Tongue (tissue), 2 donors: ENCODE measurements around the gene RASSF8. TPM values are rescaled to one million over a fixed set of nuclear protein-coding genes. Genes with fewer than 3 reads are reported as not detected.
"Not testable (repeated sequence)": the region's sequence is repeated elsewhere in the genome, so short reads cannot be mapped to it uniquely, and the experiment has no call there.

Source experiments
- DNase-seq: peaks from one replicate; pipeline ENCODE4 v3.0.0-alpha.2; 2015
- total RNA-seq: library from RNA; depleted of rRNA; stranded (reverse); fragments of >200 nt; gene quantifications from one replicate; pipeline ENCODE4 v1.2.3, GENCODE V29; 2014

The RASSF8 gene
- total RNA-seq, 1 donor from 2014 or later: 51.0 TPM

DNA sequence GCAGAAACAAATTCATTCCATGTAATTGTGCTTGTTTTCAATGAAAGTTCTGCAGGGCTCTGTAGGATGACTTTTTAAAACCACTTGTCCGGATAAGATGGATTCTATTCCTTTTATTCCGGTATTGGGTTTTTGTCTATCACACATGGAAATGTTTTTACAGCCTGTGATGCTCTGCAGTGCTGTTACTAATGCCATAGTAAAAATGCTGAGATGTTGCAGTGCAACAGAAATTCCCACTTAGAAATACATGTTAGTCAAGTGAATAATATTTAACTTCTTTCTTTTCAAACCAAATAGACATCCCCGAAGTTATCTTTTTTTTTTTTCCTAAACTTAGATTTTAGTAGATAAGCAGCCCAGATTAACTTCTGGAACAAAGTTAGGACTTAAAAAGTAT is 71.9 kb downstream of the RASSF8 start:
- no peak for DNase-seq

DNA sequence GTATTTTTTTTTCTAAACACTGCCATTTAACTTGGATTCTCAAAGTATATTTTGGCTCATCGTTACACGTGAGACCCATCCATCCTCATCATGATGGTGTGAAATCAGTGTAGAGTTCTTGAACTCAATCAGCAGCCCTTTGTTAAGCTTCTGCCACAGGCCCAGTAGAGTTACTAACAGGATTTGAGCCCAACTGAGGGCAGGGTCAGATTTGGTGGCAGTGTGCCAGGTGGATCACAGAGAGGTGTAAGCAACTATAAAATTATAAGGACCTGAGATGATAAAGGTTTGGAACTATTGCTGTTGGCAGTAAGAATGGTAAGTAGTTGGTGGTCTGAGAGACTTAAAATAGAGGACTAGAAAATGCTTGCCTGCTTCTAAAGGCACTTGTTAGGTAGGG is 72.8 kb downstream of the RASSF8 start:
- DNase-seq: no peak

DNA sequence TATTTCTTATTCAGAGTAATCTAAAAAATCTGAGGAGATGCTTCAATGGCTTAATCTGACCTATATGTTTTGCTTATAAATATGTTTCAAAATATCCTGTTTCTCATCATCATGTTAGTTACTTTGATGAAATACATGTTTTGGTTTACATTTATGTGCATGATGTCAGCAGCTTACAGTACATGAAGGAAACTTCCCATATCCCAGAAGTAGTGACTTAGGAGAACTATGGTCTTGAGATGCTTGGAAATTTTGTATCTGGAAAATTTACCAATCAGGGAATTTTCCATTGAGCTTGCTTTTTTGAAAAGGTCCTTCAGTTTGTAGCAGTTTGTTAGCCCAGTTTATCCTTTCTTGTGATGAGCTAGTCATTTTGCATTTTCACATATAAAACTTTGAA is 73.3 kb downstream of the RASSF8 start:
- no peak for DNase-seq

DNA sequence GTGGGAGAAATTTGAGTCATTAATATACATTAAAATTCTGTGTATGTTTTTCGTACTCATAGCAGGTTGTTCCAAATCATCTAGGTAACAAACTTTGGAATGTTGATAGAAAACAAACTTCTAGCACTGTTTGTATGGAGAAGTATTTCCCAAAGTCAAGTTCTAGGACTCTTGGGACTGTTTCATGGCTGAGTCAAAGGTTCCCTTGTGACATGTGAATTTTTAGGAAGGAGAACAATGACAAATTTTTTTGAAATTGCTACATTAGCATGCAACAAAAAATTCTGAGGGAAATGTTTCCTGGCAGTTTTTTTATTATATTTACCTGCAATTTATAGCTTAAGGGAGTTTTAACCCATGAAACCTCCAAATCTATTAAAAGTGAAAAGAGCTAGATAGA is 73.8 kb downstream of the RASSF8 start:
- no peak for DNase-seq

- no peak for DNase-seq
Observed at GRCh38 chr12:26032719-26033241, 74.3 kb downstream of the RASSF8 start.

DNA sequence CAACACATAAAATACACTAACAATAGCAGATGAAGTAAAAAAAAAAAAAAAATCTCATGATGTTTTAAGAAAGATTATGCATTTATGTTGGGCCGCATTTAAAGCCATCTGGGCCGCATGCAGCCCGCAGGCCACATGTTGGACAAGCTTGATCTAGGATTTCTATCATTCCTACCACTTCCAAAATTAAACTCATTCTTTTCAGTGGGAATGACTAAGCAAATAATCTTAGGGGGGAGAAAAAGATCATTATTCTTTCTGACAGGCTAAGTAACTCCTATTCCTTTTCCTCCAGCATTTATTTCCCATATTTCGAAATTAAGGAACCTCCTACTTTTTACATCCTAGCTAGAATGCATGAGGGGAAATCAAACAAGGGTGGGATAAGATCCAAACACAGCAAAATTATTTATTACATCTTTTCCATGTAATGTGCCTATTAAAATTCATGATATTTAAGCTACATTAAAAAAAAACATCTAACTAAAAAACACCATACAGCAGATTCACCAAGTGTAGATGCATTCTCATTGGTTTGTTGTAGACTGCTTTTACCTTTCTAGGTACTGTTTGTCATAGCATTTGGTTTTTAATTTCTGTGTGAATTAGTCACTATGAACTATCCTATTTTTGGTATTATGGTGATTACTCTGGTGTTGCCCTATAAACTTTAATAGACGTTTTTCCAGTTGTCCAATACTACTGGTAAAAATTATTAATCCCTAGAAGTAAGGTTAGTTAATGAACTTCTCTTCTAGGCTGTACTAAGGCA is 76.1 kb downstream of the RASSF8 start:
- DNase-seq: no peak

DNA sequence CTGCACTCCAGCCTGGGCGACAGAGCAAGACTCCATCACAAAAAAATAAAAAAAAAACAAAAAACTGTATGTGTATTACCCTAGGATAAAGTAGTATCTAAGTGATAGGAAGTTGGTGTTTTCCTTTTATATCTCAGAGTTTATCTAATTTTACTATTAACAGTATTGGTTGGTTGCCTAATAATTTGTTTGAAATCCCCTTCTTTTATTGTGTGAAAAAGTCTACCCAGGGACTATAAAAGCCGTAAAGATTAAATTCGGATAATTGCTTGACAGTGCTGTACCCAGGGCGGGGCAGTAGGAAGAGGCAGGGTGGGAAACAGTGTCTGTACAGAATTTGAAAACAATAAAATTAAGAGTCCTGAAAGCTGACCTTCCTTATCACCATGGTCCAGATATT is 78.4 kb downstream of the RASSF8 start:
- DNase-seq: no peak

GRCh38 chr12:26037615-26038220 is 79.2 kb downstream of the RASSF8 start:
- DNase-seq: no peak

DNA sequence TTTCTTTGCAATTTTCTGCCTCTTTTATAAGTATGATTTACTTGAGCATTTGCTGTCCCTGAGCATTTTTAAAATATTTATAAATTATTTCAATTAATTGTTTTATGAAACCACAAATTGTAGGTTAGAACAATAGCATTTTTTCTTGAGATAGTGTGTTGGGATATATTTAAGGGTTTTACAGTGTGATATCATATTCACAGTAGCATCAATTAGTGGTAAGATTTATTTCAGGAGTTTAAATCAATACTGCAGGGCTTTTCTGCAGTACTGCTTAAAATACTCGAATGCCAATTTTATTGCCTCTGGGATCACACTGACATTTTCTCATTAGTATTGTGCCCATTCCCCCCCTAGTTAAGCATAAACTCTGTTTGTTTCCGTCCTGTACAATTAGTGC is 84.2 kb downstream of the RASSF8 start:
- DNase-seq: no peak

DNA sequence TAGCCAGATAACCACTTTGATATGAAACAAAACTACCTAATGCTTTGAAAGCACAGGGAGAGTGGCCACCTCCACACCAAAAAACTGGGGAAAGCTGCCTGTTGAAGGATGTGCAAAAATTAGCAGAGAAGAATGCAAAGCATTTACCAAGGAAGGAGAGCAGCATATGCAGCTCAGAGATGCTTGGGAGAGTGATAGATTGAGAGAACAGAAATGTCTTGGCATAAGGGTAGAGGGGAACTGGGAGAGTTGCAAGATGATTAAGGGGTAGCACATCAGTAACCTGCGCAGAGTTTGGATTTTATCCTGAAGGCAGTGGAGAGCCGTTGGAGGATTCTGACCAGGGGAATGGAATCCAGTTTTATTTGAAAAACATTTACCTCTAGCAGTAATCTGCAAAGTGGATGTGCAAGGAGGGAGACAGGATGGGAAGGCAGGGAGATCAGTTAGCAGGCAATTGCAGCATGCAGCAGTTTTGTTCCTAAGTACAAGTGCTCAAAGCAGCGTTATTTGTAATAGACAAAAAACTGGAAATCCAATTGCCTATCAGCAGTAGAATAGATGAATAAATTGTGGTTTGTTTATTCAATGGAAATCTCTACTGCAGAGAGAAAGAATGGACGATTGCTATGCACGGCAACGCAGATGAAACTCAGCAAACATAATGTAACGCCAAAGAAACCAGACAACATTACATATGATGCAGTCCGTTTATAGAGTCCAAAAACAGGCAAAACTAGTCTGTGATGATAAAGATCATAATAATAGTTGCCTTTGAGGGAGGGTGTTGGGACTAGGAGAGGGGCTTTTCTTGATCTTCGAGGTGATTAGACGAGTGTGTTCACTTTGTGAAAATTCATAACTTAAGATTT is 84.9 kb downstream of the RASSF8 start:
- no peak for DNase-seq

GRCh38 chr12:26044007-26044394 is 85.5 kb downstream of the RASSF8 start:
- DNase-seq: peak; percentile 41

DNA sequence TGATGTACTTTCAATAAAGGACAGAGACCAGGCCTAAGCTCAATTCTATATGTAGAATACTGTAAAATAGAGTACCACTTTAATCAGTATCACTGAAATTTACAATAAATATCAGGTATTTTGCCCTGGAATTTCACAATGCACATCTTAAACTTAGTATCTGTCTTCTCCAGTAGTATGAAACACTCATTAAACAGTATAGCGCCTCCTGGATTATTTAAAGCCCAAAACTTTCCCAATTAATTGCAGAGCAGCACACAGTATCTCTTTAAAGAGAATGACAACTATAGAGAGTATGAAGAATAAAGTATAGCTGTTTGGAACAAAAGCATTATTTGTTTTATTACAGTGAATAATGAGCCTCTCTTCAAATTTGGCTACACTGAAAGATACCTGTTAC is 86.1 kb downstream of the RASSF8 start:
- DNase-seq: no peak

DNA sequence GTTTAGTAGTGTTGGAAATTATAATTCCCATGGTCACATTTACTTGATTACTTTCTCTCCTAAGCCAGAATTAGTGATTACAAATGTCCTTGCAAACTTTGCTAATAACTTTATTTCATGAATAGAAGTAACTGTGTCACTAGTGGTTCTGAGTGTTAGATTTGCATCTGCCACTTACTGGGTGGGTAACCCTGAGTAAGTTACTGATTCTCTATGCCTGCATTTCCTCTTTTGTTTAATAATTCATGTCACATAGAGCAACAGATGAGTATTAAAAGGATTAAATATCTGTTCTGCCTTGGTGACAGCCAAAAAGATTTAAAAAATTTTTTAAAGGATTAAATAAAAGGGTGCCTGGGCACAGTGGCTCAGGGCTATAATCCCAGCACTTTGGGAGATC is 87.7 kb downstream of the RASSF8 start:
- DNase-seq: no peak

DNA sequence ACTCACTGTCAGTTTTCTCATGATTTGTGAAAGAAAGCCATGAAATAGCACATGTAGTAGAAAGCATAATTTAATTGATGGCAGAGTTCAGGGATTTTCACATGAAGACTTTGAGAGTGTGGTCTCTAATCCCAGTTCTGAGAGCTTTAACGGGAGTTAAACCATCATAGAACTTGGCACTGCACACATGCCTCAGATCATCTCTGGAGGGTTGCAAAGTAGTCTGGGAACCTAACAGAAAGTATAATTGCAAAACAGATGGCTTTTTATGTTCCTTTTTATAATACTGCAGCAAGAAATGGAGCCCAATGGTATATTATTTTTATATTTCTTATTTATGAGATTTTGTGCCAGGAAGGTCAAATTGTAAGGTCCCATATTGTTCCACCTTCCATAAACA is 88.4 kb downstream of the RASSF8 start:
- DNase-seq: peak; percentile 26

- no peak for DNase-seq
Observed at GRCh38 chr12:26047401-26048226, 89.1 kb downstream of the RASSF8 start.

GRCh38 chr12:26052652-26053051 is 94.2 kb downstream of the RASSF8 start:
- no peak for DNase-seq

GRCh38 chr12:26054383-26054782 is 95.9 kb downstream of the RASSF8 start:
- no peak for DNase-seq

- DNase-seq: no peak
Observed at GRCh38 chr12:26055087-26055486, 96.6 kb downstream of the RASSF8 start.

GRCh38 chr12:26056335-26056734 is 97.9 kb downstream of the RASSF8 start:
- DNase-seq: no peak

DNA sequence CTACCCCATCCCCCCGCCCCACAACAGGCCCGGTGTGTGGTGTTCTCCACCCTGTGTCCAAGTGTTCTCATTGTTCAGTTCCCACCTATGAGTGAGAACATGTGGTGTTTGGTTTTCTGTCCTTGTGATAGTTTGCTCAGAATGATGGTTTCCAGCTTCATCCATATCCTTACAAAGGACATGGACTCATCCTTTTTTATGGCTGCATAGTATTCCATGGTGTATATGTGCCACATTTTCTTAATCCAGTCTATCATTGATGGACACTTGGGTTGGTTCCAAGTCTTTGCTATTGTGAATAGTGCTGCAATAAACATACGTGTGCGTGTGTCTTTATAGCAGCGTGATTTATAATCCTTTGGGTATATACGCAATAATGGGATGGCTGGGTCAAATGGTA is 98.8 kb downstream of the RASSF8 start:
- DNase-seq: not testable (repeated sequence)

- DNase-seq: no peak
Observed at GRCh38 chr12:26058308-26058707, 99.8 kb downstream of the RASSF8 start.

DNA sequence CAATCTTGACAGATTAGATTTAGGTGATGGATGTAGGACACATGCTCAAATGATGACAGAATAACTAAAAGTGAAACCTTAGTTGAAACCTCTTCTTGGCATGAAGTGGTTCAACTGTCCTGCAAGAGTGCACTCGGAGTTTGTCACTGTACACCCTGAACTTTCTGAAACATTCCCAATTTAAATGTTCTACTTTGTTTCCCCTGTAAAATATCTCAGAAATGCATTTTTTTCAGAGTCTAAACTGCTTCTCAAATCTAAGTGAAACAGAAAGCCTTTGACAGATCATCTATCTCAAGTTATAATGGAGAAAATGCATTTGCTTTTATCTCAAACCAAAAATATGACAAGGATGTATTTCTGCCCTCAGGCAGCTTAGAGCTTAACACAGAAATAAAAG is 100.3 kb downstream of the RASSF8 start:
- DNase-seq: no peak
